ENCODE measurements around the gene VPS35L. TPM values are rescaled to one million over a fixed set of nuclear protein-coding genes. Genes with fewer than 3 reads are reported as not detected.

VPS35L gene
- total RNA-seq, 1 donor from 2014 or later: 6.8 TPM

GRCh38 chr16:19681637-19682036 is 126.1 kb downstream of the VPS35L start:
- peaks cover 4% of the 10 kb centered on the region for H3K36me3 ChIP-seq (ENCODE audit: control insufficient read depth, insufficient read depth, low read length)
- FAIRE-seq (peak; percentile 73), DNase-seq (ENCODE audit: low read depth) (no peak)

GRCh38 chr16:19683453-19684236 is 128.1 kb downstream of the VPS35L start:
- TF ChIP-seq CTCF (IDR thresholded peaks at IDR 0.05; ENCODE audit: insufficient read depth, low read length, severe bottlenecking): no peak
- FAIRE-seq (no peak), DNase-seq (ENCODE audit: low read depth) (no peak)
- Histone ChIP-seq H3K27me3 (ENCODE audit: control insufficient read depth, insufficient read depth, low read length) (no peaks in the 10 kb centered on the region), H3K36me3 (ENCODE audit: control insufficient read depth, insufficient read depth, low read length) (peaks cover 1% of the 10 kb centered on the region), H3K4me3 (ENCODE audit: low read depth, low read length) (no peak overlapping the region)

More at GRCh38 chr16:19681637-19682036, 126.1 kb downstream of the VPS35L start:
- no peak for TF ChIP-seq CTCF (IDR thresholded peaks at IDR 0.05; ENCODE audit: insufficient read depth, low read length, severe bottlenecking)
- no peaks in the 10 kb centered on the region for H3K27me3 ChIP-seq (ENCODE audit: control insufficient read depth, insufficient read depth, low read length)
- no peak overlapping the region for H3K4me3 ChIP-seq (ENCODE audit: low read depth, low read length)

- DNase-seq (ENCODE audit: low read depth) (no peak), FAIRE-seq (no peak)
- Histone ChIP-seq H3K27me3 (ENCODE audit: control insufficient read depth, insufficient read depth, low read length) (no peaks in the 10 kb centered on the region), H3K36me3 (ENCODE audit: control insufficient read depth, insufficient read depth, low read length) (peaks cover 1% of the 10 kb centered on the region), H3K4me3 (ENCODE audit: low read depth, low read length) (no peak overlapping the region)
- no peak for TF ChIP-seq CTCF (IDR thresholded peaks at IDR 0.05; ENCODE audit: insufficient read depth, low read length, severe bottlenecking)
These were observed 129.7 kb downstream of the VPS35L start for GRCh38 chr16:19685176-19685575.

DNA sequence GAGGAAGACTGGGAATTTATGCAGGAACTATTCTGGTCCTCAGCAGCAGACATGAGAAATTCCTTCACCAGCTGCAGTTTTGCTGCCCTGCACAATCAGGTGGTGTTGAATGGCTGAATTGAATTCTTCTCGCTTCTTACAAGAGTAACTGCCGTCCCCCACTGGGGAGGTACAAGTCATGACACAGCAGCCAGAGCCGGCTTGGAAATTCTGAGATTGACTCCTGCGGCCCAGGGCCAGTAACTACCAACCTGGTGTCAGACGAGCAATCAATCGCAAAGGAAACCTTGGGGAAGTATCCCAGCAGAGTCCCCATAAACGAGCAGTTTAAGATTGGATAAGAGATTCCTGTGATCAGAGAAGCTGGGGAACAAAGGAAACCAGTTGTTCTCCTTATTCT is 131.8 kb downstream of the VPS35L start:
- H3K4me3 ChIP-seq (ENCODE audit: low read depth, low read length): no peak overlapping the region
- TF ChIP-seq CTCF (IDR thresholded peaks at IDR 0.05; ENCODE audit: insufficient read depth, low read length, severe bottlenecking): no peak
- no peak for DNase-seq (ENCODE audit: low read depth)
- H3K36me3 ChIP-seq (ENCODE audit: control insufficient read depth, insufficient read depth, low read length): peaks cover 3% of the 10 kb centered on the region
- H3K27me3 ChIP-seq (ENCODE audit: control insufficient read depth, insufficient read depth, low read length): no peaks in the 10 kb centered on the region
- no peak for FAIRE-seq

DNA sequence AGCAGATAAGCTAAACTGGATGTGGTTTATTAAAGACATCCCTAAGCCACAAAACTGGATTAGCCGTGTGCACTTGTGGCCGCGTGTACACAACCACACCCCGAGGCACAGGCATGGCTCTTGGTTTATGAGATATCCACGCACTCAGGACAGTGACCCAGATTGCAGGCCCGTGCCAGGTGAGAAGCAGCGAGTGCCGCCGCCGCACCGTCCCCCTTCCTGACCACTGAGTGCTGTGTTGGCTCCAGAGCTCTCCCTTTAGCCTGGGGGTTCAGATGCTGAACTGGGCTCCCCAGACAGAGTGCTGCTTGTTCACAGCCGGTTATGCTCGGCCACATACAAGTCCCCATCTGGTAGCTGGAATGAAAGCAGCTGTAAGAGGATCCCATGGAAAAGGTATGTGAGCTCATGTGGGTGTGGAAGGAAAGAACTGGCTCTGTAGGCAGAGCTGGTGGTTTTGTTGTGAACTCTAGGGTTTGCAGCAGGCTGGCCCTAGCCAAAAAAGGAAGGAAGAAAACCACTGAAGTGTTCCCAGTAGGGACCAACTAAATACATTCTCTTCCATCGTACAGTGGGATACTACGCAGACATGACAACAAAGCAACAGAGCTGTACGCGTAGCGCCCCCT is 133.0 kb downstream of the VPS35L start:
- TF ChIP-seq CTCF (IDR thresholded peaks at IDR 0.05; ENCODE audit: insufficient read depth, low read length, severe bottlenecking): no peak
- Histone ChIP-seq H3K27me3 (ENCODE audit: control insufficient read depth, insufficient read depth, low read length) (no peaks in the 10 kb centered on the region), H3K36me3 (ENCODE audit: control insufficient read depth, insufficient read depth, low read length) (peaks cover 3% of the 10 kb centered on the region), H3K4me3 (ENCODE audit: low read depth, low read length) (no peak overlapping the region)
- DNase-seq (ENCODE audit: low read depth) (no peak), FAIRE-seq (no peak)

Data from bronchial epithelial cell (primary cell).